ENCODE results near the gene IZUMO4.

Gene IZUMO4

DNA sequence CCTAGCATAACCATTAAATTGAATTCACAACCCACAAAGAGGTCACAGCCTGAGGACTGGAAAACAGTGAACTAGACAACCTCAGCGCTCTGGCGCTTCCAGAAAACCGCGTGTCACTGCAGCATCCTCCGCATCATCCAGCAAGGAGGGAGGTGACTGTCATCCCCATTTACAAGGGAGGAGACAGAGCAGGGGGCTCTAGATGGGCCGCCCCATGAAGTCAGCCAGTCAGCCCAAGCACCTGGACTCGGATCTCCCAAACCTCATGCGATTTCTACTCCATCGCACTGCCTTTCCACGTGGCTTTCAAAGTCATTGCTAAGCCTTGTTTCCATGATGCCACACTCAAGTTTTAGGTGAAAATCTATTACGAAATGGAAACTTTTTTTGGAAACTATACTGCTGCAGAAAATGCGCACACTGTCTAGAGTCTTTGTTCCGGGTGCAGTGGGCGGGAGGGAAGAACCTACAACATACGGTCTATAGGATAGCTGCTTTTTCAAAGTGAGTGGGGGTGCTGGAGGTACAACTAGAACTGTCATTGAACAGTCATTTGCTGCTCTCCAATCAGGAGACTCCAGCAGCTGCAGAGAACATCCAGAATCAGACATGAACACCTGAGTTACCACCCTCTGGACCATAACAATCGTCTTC is 51.9 kb downstream of the IZUMO4 start:
- DNase-seq (ENCODE audit: low spot score) = no peak
